Measurements from ENCODE around the gene SMCO4.

SMCO4 gene

GRCh38 chr11:93528757-93529645 is 14.2 kb downstream of the SMCO4 start:
- DNase-seq (ENCODE audit: low spot score): no peak

GRCh38 chr11:93528252-93528651 is 14.9 kb downstream of the SMCO4 start:
- DNase-seq (ENCODE audit: low spot score): no peak

DNA sequence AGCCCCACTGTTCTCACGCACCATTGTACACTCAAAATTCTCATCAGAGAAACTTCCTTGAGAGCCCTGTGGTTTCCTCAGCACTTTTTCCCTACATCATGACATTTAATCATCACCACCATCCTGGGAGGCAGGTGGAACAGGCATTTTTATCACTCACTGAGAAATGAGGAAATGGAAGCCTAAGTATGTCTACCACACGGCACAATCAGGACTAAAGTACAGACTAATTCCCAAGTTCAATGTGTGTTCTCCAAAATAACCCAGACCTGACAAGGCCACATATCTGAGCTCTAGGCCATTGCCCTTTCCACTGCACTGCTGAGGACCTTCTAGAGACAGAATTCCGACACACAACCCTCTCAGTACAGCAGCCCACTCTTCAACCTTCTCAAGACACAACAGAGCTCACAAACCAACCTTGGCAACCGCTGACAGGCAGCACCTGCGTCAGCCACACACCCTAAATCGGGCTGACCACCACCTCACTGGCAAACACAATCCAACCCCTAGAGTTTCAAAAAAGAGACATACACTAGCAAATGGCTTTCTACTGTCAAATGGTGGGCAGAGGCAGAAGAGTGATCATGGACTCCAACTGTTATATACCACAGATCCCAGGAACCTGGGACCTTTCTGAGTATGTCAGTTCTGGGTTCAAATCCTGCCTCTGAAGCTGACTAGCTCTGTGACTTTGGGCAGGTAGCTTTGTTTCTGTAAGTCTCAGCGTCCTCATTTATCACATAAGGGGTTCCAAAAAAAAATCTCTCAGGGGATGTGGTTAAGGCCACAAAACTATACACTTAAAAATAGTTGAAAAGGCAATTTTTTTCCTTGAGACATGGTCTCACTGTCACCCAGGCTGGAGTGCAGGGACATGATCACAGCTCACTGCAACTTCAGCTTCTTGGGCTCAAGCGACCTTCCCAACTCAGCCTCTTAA is 16.3 kb downstream of the SMCO4 start:
- no peak for DNase-seq (ENCODE audit: low spot score)

- no peak for DNase-seq (ENCODE audit: low spot score)
Observed at GRCh38 chr11:93526346-93526633, 16.9 kb downstream of the SMCO4 start.

- DNase-seq (ENCODE audit: low spot score): no peak
Observed at GRCh38 chr11:93525601-93526345, 17.4 kb downstream of the SMCO4 start.

- DNase-seq (ENCODE audit: low spot score): no peak
Observed at GRCh38 chr11:93524858-93525257, 18.3 kb downstream of the SMCO4 start.

DNA sequence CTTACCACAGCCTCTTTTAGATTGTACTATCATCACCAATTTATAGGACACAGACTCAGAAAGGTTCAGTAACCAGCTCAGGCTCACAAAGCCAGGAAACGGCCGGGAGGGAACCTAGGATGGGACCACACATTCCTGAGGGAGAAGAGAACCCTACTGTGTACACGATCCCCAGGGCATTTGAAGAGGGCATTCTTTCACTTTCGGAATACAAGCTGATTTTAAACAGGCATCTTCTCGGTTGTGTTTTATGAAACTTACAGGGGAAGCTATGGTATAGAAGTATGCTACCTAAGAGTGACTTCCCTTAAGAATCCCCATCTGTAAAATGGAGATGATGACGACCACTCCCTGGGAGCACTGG is 19.0 kb downstream of the SMCO4 start:
- DNase-seq (ENCODE audit: low spot score): no peak

DNA sequence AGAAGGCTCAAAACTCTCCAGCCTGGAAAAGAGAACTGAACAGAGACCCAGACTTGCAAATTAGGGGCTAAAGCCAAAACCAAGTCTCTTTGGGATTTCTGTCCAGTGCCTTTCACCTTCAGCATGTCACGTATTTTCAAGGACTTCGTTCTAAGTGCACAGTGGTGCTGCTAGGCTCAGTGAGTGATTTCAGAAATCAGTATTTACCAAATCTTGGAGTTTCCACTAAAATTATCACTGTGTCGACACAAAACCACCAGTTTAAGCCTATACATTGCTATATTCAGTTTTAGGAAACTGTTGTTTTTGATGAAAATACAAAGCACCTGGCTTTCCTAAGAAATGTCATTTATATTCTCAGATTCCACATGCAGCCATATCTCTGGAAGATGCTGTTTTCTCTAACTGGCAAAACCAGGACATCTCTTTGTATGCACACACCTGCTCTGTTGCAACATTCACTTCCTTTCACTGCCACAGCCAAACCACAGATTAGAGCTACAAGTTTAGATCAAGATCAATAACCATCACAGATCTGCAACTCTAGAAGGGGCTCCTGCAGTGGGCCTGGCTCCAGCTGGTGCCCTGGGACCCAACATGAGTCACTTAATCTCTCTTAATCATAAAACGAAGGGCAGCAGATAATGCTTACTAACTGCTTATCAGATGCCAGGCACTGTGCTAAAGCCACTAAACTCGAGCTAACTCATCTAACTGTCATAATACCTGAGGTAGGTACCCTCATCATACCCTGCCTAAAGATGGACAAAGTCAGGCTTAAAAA is 22.3 kb downstream of the SMCO4 start:
- no peak for DNase-seq (ENCODE audit: low spot score)

GRCh38 chr11:93519179-93519578 is 24.0 kb downstream of the SMCO4 start:
- no peak for DNase-seq (ENCODE audit: low spot score)

GRCh38 chr11:93518081-93518480 is 25.1 kb downstream of the SMCO4 start:
- no peak for DNase-seq (ENCODE audit: low spot score)

DNA sequence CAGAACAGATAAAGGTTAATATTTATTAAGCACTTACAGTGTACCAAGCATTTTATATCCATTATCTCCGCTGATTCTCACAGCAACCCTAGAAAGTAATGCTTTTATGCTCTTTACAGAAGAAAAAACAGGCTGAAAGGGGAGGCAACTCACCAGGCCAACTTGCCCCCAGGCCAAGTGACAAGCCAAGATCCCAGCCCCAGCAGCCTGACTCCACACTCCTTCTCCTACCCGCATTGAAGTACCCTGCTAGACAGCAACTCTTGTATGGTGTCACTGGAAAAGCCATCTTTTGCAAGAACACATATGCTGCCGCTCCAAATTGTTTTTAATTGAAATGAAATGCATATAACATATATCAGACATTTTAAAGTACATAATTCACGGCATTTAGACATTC is 25.6 kb downstream of the SMCO4 start:
- DNase-seq (ENCODE audit: low spot score): no peak

DNA sequence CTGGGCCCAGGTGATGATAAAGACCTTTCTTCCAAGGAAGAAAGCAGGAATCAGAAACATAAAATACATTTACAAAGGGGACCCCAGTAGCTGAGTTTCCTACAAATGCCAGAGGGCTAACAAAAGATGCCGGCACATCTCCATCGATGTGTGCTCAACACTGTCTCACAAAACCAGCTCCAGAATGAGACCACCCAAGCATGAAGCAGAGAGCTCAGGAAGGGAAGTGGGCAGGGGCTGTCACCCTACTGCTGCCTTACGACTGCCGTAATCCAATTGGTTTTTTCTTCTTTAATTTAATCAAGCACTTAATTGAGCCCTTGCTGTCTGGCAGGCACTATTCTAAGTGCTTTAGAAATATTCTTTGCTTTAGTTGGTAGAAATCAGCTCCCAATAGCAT is 26.1 kb downstream of the SMCO4 start:
- DNase-seq (ENCODE audit: low spot score): no peak

DNA sequence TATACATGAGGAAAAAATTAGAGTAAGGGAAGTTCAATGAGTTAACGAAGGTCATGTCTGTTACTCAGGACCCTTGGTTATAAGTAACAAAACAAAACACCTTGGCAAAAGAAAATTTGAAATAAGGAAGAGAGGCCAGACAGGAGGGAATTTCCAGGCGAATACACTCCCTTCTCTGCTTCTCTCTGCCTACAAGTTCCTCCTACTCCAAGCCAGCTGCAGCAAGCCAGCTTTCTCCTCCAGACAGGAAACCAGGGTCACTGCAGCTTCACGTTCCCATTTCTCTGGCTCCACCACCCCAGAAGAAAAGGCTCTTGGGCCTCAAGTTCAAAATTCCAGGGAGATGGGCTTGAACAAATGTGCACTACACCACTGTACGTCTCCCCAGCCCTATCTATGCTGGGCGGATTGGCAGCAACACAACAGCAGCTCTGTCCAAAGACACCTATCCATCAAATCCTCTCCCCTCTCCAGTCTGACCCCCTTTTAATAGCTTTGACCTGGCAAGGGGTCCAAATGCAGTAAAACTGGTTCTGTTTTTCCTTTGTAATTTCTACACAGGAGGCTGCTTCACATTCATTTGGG is 27.7 kb downstream of the SMCO4 start:
- no peak for DNase-seq (ENCODE audit: low spot score)

GRCh38 chr11:93514712-93515111 is 28.5 kb downstream of the SMCO4 start:
- no peak for DNase-seq (ENCODE audit: low spot score)

- no peak for DNase-seq (ENCODE audit: low spot score)
Observed at GRCh38 chr11:93513772-93514171, 29.4 kb downstream of the SMCO4 start.

- DNase-seq (ENCODE audit: low spot score): no peak
Observed at GRCh38 chr11:93512949-93513667, 30.1 kb downstream of the SMCO4 start.

DNA sequence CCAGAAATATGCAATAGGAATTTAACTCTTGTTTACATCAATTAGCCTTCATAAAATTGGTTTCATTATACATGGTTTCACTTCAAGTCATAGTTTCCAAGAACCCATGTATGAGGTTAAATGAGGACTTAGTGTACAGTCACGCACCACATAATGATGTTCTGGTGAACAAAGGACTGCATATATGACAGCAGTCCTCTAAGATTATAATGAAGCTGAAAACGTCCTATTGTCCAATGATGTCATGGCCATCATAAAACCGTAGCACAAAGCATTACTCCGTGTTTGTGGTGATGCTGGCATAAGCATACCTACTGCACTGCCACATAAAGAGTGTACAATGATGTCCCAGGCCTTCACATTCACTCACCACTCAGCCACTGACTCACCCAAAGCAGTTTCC is 31.1 kb downstream of the SMCO4 start:
- DNase-seq (ENCODE audit: low spot score): no peak

DNA sequence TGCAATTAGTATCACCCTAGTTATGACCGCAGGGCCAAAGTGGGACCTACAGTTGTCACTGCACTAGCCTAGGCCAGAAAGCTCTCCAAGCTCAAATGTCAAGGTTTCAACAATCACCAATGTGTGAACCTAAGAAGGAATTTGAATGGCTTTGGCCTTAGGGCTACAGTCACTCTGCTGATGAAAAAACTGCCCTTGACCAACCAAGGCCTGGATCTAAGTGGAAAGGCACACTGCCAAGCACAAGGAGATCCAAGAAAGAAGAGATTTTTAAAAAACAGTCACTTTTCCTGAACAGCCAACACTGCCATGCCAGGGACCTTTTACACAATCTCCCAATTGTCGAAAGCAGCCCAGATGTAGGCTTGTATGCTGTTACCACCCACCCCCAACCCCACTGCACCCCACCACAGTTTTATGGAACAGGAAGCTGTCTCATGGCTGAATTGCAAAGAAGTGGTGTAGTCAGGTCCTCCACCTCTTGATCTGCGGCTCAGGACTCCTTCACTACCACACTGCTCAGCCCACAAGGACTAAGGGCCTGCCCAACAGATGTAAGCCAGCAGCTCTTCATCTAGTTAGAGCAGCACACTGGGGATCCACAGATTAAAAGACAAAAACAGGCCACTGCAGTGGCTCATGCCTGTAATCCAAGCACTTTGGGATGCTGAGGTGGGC is 32.9 kb downstream of the SMCO4 start:
- DNase-seq (ENCODE audit: low spot score): no peak

DNA sequence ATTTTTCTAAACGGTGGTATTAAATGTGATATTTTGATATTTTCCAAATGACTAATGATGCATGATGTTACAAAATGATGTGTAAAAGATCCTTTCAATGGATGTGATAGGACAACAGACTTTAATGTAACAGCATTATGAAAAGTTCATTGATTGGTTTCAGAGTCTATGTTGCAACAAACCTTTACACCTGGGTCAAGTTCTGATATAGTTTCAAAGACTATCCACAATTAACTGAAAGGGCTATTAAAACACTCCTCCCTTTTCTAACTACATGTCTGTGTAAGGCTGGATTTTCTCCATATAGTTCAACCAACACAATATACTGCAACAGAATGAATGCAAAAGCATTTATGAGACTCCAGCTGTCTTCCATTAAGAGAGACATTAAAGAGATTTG is 35.7 kb downstream of the SMCO4 start:
- no peak for DNase-seq (ENCODE audit: low spot score)

GRCh38 chr11:93505703-93506102 is 37.5 kb downstream of the SMCO4 start:
- no peak for DNase-seq (ENCODE audit: low spot score)
